ENCODE measurements around the gene GLDC.

GRCh38 chr9:6522263-6522662 lies 123.3 kb downstream of the GLDC start:
- no peak for TF ChIP-seq CTCF (IDR thresholded peaks at IDR 0.05)
- TF ChIP-seq POLR2A (IDR thresholded peaks at IDR 0.05) = no peak
